ENCODE measurements around the gene ORAI1. TPM values are rescaled to one million over a fixed set of nuclear protein-coding genes. Genes with fewer than 3 reads are reported as not detected.

Gene ORAI1
- total and polyA plus RNA-seq, 12 donors = 1.9 to 16.1 (median 6.9) TPM

GRCh38 chr12:121648458-121649028, 22.2 kb downstream of the ORAI1 start:
- H3K4me3 ChIP-seq = no peak overlapping the region
- H3K36me3 ChIP-seq (replicated peaks in 1 of 2) = no peaks in the 10 kb centered on the region
- WGBS, 4 donors = 92 to 97% (median 93%) methylated on average over 11 of the region's 11 CpGs
- H3K9me3 ChIP-seq (replicated peaks in 1 of 3) = no peaks in the 10 kb centered on the region
- no peaks in the 10 kb centered on the region for H3K27me3 ChIP-seq
- TF ChIP-seq, protein P1, sequence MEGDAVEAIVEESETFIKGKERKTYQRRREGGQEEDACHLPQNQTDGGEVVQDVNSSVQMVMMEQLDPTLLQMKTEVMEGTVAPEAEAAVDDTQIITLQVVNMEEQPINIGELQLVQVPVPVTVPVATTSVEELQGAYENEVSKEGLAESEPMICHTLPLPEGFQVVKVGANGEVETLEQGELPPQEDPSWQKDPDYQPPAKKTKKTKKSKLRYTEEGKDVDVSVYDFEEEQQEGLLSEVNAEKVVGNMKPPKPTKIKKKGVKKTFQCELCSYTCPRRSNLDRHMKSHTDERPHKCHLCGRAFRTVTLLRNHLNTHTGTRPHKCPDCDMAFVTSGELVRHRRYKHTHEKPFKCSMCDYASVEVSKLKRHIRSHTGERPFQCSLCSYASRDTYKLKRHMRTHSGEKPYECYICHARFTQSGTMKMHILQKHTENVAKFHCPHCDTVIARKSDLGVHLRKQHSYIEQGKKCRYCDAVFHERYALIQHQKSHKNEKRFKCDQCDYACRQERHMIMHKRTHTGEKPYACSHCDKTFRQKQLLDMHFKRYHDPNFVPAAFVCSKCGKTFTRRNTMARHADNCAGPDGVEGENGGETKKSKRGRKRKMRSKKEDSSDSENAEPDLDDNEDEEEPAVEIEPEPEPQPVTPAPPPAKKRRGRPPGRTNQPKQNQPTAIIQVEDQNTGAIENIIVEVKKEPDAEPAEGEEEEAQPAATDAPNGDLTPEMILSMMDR (IDR thresholded peaks at IDR 0.05) = no peak
- TF ChIP-seq POLR2A (IDR thresholded peaks at IDR 0.05) = no peak
- intact Hi-C loops (cut with DNase I) = no loop called here
- H3K27ac ChIP-seq = no peak overlapping the region
- no peaks in the 10 kb centered on the region for H3K4me1 ChIP-seq (replicated peaks in 1 of 2)
- DNase-seq = no peak

GRCh38 chr12:121649322-121649721, 23.0 kb downstream of the ORAI1 start:
- TF ChIP-seq, protein P1 (IDR thresholded peaks at IDR 0.05) = no peak
- TF ChIP-seq POLR2A (IDR thresholded peaks at IDR 0.05) = no peak
- Histone ChIP-seq H3K4me3 (no peak overlapping the region), H3K27ac (no peak overlapping the region), H3K27me3 (no peaks in the 10 kb centered on the region), H3K4me1 (replicated peaks in 1 of 2) (no peaks in the 10 kb centered on the region), H3K9me3 (replicated peaks in 1 of 3) (no peaks in the 10 kb centered on the region), H3K36me3 (replicated peaks in 1 of 2) (no peaks in the 10 kb centered on the region)
- intact Hi-C loops (cut with DNase I) = no loop called here
- 78 to 89% (median 85%) methylated on average over 4 to 5 of the region's 5 CpGs for WGBS, 4 donors
- no peak for DNase-seq

- Histone ChIP-seq H3K4me3 (no peak overlapping the region), H3K27me3 (no peaks in the 10 kb centered on the region), H3K27ac (no peak overlapping the region), H3K4me1 (replicated peaks in 1 of 2) (no peaks in the 10 kb centered on the region), H3K9me3 (replicated peaks in 1 of 3) (no peaks in the 10 kb centered on the region), H3K36me3 (replicated peaks in 1 of 2) (no peaks in the 10 kb centered on the region)
- intact Hi-C loops (cut with DNase I) = no loop called here
- TF ChIP-seq POLR2A (IDR thresholded peaks at IDR 0.05) = no peak
- TF ChIP-seq, protein P1 (IDR thresholded peaks at IDR 0.05) = no peak
- WGBS, 4 donors = 83 to 91% (median 90%) methylated on average over 4 to 8 of the region's 8 CpGs
- no peak for DNase-seq
These were observed 23.6 kb downstream of the ORAI1 start for GRCh38 chr12:121649819-121650353.

GRCh38 chr12:121651320-121651719, 25.0 kb downstream of the ORAI1 start:
- DNase-seq = no peak
- no peaks in the 10 kb centered on the region for H3K36me3 ChIP-seq (replicated peaks in 1 of 2)
- H3K27me3 ChIP-seq = no peaks in the 10 kb centered on the region
- no peaks in the 10 kb centered on the region for H3K9me3 ChIP-seq (replicated peaks in 1 of 3)
- no peak for TF ChIP-seq POLR2A (IDR thresholded peaks at IDR 0.05)
- TF ChIP-seq, protein P1 (IDR thresholded peaks at IDR 0.05) = no peak
- intact Hi-C loops (cut with DNase I) = no loop called here
- H3K4me1 ChIP-seq (replicated peaks in 1 of 2) = no peaks in the 10 kb centered on the region
- H3K27ac ChIP-seq = no peak overlapping the region
- 78 to 81% (median 80%) methylated on average over 8 of the region's 8 CpGs for WGBS, 4 donors
- no peak overlapping the region for H3K4me3 ChIP-seq
